AG04450 (cell line): ENCODE data around the gene MACROD2. TPM values are rescaled to one million over a fixed set of nuclear protein-coding genes. Genes with fewer than 3 reads are reported as not detected.
"Not testable (repeated sequence)": the region's sequence is repeated elsewhere in the genome, so short reads cannot be mapped to it uniquely, and the experiment has no call there.

Source experiments
- CTCF ChIA-PET: fragments of 300-600, 350-600 bp; formaldehyde crosslinking; extraction: SDS; loops from one replicate; lab custom pipeline; 2022; ENCODE audit warnings: antibody characterized with exemption, inconsistent platforms; lab: Charles Lee
- POLR2A ChIA-PET: fragments of 350-600 bp; formaldehyde crosslinking; extraction: SDS; loops from one replicate; lab custom pipeline; 2021; ENCODE audit warnings: antibody characterized with exemption, inconsistent platforms; lab: Yijun Ruan, JAX
- DNase-seq: peaks from one replicate; pipeline ENCODE4 v3.0.0-alpha.2; 2011; ENCODE audit warnings: low read depth, low spot score
- H3K27ac ChIP-seq: one replicate; pipeline ENCODE4 v1.5.1; 2012; ENCODE audit warnings: low read depth, low read length, control low read depth
- H3K27me3 ChIP-seq: one replicate; pipeline ENCODE4 v1.6.0; 2012; ENCODE audit warnings: low read length; ENCODE audit not compliant: control insufficient read depth, insufficient read depth
- H3K4me3 ChIP-seq: 2 replicates; pipeline ENCODE4 v1.5.1; 2011; ENCODE audit warnings: mild to moderate bottlenecking, low read depth, low read length, control low read depth
- H3K9me3 ChIP-seq: 2 replicates; pipeline ENCODE4 v1.5.1; 2012; ENCODE audit warnings: low read length; ENCODE audit not compliant: control insufficient read depth, insufficient read depth
- polyA plus RNA-seq: library from polyadenylated mRNA; depleted of rRNA; stranded (reverse); fragments of >200 nt; gene quantifications from 2 replicates; pipeline ENCODE4 v1.2.3, GENCODE V29; 2011
- TF ChIP-seq, protein P1 (sequence below): IDR thresholded peaks from 2 replicates; pipeline ENCODE4 v1.5.1; 2011; ENCODE audit warnings: low read depth, low read length, control low read depth, inconsistent platforms

Gene MACROD2
- polyA plus RNA-seq, 1 experiment: 0.02 TPM

- TF ChIP-seq, protein P1, sequence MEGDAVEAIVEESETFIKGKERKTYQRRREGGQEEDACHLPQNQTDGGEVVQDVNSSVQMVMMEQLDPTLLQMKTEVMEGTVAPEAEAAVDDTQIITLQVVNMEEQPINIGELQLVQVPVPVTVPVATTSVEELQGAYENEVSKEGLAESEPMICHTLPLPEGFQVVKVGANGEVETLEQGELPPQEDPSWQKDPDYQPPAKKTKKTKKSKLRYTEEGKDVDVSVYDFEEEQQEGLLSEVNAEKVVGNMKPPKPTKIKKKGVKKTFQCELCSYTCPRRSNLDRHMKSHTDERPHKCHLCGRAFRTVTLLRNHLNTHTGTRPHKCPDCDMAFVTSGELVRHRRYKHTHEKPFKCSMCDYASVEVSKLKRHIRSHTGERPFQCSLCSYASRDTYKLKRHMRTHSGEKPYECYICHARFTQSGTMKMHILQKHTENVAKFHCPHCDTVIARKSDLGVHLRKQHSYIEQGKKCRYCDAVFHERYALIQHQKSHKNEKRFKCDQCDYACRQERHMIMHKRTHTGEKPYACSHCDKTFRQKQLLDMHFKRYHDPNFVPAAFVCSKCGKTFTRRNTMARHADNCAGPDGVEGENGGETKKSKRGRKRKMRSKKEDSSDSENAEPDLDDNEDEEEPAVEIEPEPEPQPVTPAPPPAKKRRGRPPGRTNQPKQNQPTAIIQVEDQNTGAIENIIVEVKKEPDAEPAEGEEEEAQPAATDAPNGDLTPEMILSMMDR: no peak
- Histone ChIP-seq H3K27ac (no peak overlapping the region), H3K9me3 (no peaks in the 10 kb centered on the region), H3K4me3 (no peak overlapping the region), H3K27me3 (peaks cover 2% of the 10 kb centered on the region)
- CTCF ChIA-PET: no interaction called here
- DNase-seq: no peak
- POLR2A ChIA-PET: no interaction called here
Measured at GRCh38 chr20:15976047-15976736, 1980.9 kb downstream of the MACROD2 start.

- ChIA-PET CTCF (no interaction called here), POLR2A (no interaction called here)
- Histone ChIP-seq H3K4me3 (no peak overlapping the region), H3K27me3 (peaks cover 2% of the 10 kb centered on the region), H3K9me3 (no peaks in the 10 kb centered on the region), H3K27ac (no peak overlapping the region)
- TF ChIP-seq, protein P1: no peak
- DNase-seq: no peak
Measured at GRCh38 chr20:15977026-15977425, 1981.7 kb downstream of the MACROD2 start.

DNA sequence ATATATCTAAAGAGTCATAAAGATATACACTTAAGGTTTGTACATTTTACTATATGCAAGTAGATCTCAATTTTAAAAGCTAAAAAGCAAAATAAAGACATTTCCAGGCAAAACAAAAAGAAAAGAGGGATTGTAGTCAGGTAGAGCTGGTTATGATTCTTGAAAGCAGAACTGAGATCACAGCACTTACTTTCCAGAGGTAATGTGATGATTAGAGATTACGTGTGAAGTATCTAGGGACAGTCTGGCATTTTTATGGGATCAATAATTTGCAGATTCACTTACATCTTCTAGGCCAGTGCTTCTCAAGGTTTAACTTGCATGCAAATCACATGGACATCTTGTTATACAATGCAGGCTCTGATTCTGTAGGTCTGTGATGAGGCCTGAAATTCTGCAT is 1982.4 kb downstream of the MACROD2 start:
- ChIA-PET POLR2A (no interaction called here), CTCF (no interaction called here)
- Histone ChIP-seq H3K9me3 (no peaks in the 10 kb centered on the region), H3K4me3 (no peak overlapping the region), H3K27ac (no peak overlapping the region), H3K27me3 (peaks cover 2% of the 10 kb centered on the region)
- DNase-seq: no peak
- TF ChIP-seq, protein P1: no peak

- H3K4me3 ChIP-seq, CTCF ChIA-PET, H3K9me3 ChIP-seq, H3K27ac ChIP-seq, POLR2A ChIA-PET, DNase-seq, H3K27me3 ChIP-seq: not testable (repeated sequence)
Measured at GRCh38 chr20:15985494-15986368, 1990.4 kb downstream of the MACROD2 start.

GRCh38 chr20:15986690-15987089 is 1991.4 kb downstream of the MACROD2 start:
- Histone ChIP-seq H3K4me3 (no peak overlapping the region), H3K27me3 (no peaks in the 10 kb centered on the region), H3K9me3 (no peaks in the 10 kb centered on the region), H3K27ac (no peak overlapping the region)
- ChIA-PET POLR2A (no interaction called here), CTCF (no interaction called here)
- TF ChIP-seq, protein P1: no peak
- no peak for DNase-seq
